Activated naive CD8-positive, alpha-beta T cell treated with anti-CD3 and anti-CD28 coated beads, Interleukin-2, amount 50 U/mL, for 24 hours (primary cell): ENCODE measurements around the gene CHAD.

Experiments used
- ATAC-seq: fragments of 150-1000 bp; cut with Tn5 transposase; one replicate; pipeline ENCODE4 v1.10.0; 2021
- DNase-seq: peaks from one replicate; pipeline ENCODE4 v3.0.0; 2021
- H3K27ac Mint-ChIP-seq: one replicate; pipeline ENCODE4 v1.8.0; 2021; ENCODE audit warnings: mild to moderate bottlenecking, mixed read lengths
- H3K27me3 Mint-ChIP-seq: one replicate; pipeline ENCODE4 v1.8.0; 2021; ENCODE audit warnings: mixed read lengths
- H3K36me3 Mint-ChIP-seq: one replicate; pipeline ENCODE4 v1.8.0; 2021; ENCODE audit warnings: low read depth, mixed read lengths
- H3K4me1 Mint-ChIP-seq: one replicate; pipeline ENCODE4 v1.8.0; 2021; ENCODE audit warnings: mixed read lengths
- H3K4me3 Mint-ChIP-seq: one replicate; pipeline ENCODE4 v1.8.0; 2021; ENCODE audit warnings: mild to moderate bottlenecking, moderate library complexity, mixed read lengths
- H3K9me3 Mint-ChIP-seq: one replicate; pipeline ENCODE4 v1.8.0; 2021; ENCODE audit warnings: mixed read lengths

CHAD gene

DNA sequence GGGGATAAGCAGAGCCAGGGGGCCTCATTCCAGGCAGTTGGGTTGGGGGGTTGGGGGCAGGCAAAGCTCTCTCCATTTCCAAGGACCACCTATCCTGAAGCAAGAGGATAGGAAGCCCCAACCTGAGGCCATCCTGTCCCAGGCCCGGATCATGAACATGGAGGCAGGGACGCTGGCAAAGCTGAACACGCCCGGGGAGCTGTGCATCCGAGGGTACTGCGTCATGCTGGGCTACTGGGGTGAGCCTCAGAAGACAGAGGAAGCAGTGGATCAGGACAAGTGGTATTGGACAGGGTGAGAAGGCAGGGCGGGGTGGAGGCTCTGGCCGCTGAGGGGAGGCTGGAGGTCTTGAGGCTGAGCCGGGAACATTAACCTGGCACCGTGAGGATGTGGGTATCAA is 3.6 kb upstream of the CHAD start:
- no peaks in the 10 kb centered on the region for H3K36me3 Mint-ChIP-seq
- peaks cover 2% of the 10 kb centered on the region for H3K4me1 Mint-ChIP-seq
- H3K9me3 Mint-ChIP-seq = no peaks in the 10 kb centered on the region
- H3K27ac Mint-ChIP-seq = no peak overlapping the region
- DNase-seq (no peak), ATAC-seq (no peak)
- H3K4me3 Mint-ChIP-seq = no peak overlapping the region
- H3K27me3 Mint-ChIP-seq = peaks cover 29% of the 10 kb centered on the region

DNA sequence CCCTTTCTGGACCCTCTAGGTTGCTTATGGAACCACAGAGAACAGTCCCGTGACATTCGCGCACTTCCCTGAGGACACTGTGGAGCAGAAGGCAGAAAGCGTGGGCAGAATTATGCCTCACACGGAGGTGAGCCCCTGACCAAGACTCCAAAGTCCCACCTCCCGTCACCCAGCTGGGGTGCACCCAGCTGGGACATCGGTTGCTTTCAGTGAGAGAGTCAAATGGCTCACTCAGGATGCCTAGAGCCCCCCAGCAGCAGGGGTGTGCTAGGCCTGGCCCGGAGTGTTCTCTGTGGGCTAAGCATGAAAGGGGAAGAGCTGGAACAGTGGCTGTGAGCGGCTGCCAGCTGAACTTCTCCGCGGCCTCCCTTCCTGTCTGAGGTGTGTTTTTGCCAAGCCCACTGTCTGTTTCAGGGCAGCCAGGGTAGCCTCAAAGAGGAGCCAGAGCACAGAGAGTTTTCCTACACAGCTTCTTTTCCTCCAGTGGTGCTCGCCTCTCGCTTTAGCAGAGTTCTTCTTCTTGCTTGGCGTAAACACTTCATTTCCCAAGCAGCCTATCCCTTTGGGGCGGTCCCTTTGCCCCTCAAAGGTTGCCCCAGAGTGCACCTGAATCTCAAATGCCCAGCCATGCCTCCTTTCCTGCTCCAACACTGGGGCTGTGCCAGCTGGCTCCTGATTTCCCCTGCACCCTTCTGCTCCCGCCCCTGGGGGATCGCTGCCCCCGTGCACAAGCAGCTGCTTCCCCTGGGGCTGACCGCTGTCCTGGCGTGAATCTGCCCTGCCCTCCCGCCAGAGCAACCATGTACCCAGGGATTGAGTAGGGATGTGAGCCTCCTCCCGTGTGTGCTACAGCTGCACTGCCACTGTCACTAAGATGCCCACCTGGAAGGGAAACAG is 2.6 kb upstream of the CHAD start:
- Mint-ChIP-seq H3K27me3 (peaks cover 26% of the 10 kb centered on the region), H3K27ac (no peak overlapping the region)
- DNase-seq = no peak

GRCh38 chr17:50470426-50470825 is 1.7 kb upstream of the CHAD start:
- ATAC-seq = no peak
- H3K4me3 Mint-ChIP-seq = no peak overlapping the region
- DNase-seq = no peak
- peaks cover 25% of the 10 kb centered on the region for H3K27me3 Mint-ChIP-seq
- H3K36me3 Mint-ChIP-seq = no peaks in the 10 kb centered on the region
- no peaks in the 10 kb centered on the region for H3K9me3 Mint-ChIP-seq
- H3K4me1 Mint-ChIP-seq = peaks cover 2% of the 10 kb centered on the region
- no peak overlapping the region for H3K27ac Mint-ChIP-seq

More for the DNA sequence above, 2.6 kb upstream of the CHAD start:
- Mint-ChIP-seq H3K9me3 (no peaks in the 10 kb centered on the region), H3K4me1 (peaks cover 2% of the 10 kb centered on the region), H3K4me3 (no peak overlapping the region), H3K36me3 (no peaks in the 10 kb centered on the region)
- ATAC-seq = no peak

DNA sequence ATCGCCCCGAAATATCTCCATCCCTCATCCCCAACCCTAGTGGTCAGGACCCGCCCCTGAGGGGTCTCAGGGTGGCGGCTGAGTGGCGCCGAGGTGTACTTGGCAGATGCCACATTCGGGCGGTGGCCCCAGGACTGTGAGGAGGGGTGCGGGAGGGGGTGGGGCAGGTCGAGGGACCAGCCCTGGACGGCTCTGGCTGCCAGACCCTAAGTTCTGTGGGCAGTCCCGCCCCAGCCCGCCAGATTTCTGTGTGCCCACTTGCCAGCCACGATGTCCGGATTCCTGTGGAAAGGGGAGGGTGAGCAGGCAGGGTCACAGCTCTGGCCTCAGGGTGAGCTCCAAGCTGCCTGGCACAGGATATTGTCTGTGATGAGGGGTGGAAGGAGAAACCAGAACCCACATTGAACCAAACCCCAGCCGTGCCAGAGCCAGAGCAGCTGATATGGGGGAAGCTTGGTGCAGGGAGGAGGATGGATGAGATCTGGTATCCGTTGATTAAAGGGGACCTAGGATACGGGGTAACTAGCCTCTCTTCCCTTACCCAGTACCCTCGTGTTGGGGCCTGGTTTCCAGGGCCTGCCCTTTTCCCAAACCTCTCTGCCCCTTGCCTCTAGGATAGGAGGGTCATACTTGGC is 1.1 kb upstream of the CHAD start:
- Mint-ChIP-seq H3K9me3 (no peaks in the 10 kb centered on the region), H3K36me3 (no peaks in the 10 kb centered on the region), H3K27me3 (peaks cover 25% of the 10 kb centered on the region), H3K4me1 (peaks cover 2% of the 10 kb centered on the region), H3K27ac (no peak overlapping the region), H3K4me3 (no peak overlapping the region)
- DNase-seq = no peak
- no peak for ATAC-seq

DNA sequence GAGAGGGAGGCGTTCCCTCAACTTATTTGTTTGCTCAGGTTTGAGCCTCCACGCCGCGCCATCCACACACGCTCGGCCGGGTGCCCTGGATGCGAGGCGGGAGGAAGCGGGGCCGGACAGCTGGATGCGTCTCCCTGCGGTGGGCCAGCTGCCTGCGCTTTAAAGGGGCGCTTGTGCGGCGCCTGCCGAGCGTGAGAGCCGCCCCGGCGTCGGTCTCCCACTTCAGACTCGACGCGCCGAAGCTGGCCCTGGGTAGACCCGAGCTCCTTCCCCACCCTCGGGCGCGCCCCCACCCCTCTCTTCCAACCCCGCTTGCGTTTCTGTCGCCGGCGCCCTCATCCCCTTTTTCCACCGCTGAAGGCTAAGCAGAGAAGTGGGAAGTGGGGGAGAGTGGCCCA is 527 bp upstream of the CHAD start:
- Mint-ChIP-seq H3K27ac (no peak overlapping the region), H3K9me3 (no peaks in the 10 kb centered on the region), H3K4me3 (no peak overlapping the region), H3K27me3 (peaks cover 25% of the 10 kb centered on the region), H3K36me3 (no peaks in the 10 kb centered on the region), H3K4me1 (peaks cover 2% of the 10 kb centered on the region)
- no peak for DNase-seq
- no peak for ATAC-seq

GRCh38 chr17:50467855-50468303 is 801 bp downstream of the CHAD start:
- H3K36me3 Mint-ChIP-seq = no peaks in the 10 kb centered on the region
- H3K4me3 Mint-ChIP-seq = no peak overlapping the region
- DNase-seq (no peak), ATAC-seq (no peak)
- H3K27me3 Mint-ChIP-seq = peaks cover 25% of the 10 kb centered on the region
- no peak overlapping the region for H3K27ac Mint-ChIP-seq
- H3K9me3 Mint-ChIP-seq = no peaks in the 10 kb centered on the region
- peaks cover 2% of the 10 kb centered on the region for H3K4me1 Mint-ChIP-seq

GRCh38 chr17:50467114-50467854 is 1.4 kb downstream of the CHAD start:
- ATAC-seq (no peak), DNase-seq (no peak)
- peaks cover 25% of the 10 kb centered on the region for H3K27me3 Mint-ChIP-seq
- H3K27ac Mint-ChIP-seq = no peak overlapping the region
- H3K4me1 Mint-ChIP-seq = peaks cover 2% of the 10 kb centered on the region
- H3K36me3 Mint-ChIP-seq = no peaks in the 10 kb centered on the region
- no peaks in the 10 kb centered on the region for H3K9me3 Mint-ChIP-seq
- no peak overlapping the region for H3K4me3 Mint-ChIP-seq

DNA sequence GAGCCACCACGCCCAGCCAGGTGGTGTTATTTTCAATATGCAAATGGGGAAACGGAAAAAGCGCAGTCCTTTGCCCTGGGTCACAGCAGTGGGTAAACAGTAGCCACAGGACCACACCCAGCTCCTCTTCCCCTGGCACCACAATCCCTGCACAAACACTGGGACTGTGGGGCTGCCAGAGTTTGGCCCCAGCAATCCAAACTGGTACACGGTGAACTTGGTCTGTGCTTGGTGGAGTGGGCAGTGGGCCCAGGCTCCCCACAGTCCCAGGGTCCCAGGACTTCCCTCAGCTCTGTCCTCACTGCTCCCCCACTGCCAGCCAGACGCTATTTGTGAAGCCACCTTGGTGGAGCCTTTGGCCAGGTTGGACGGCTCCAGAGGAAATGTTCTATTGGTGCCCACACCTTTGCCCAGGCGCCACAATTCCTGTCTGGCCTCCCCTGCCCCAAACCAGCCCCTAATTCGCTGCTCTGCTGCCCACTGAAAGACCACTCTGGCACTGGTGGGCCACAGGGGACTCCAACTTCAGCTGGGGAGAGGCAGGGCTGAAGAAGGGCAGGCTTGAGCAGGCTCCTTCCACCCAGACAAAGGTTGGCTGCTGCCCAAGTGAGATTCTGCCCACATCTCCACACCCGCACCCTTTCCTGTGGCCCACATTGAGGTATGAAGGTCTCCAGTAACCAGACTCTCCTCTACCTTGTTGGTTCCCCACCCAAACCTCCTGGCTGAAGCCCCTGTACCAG is 2.1 kb downstream of the CHAD start:
- no peak overlapping the region for H3K27ac Mint-ChIP-seq
- ATAC-seq (no peak), DNase-seq (no peak)
- no peak overlapping the region for H3K4me3 Mint-ChIP-seq
- no peaks in the 10 kb centered on the region for H3K36me3 Mint-ChIP-seq
- peaks cover 25% of the 10 kb centered on the region for H3K27me3 Mint-ChIP-seq
- no peaks in the 10 kb centered on the region for H3K9me3 Mint-ChIP-seq
- H3K4me1 Mint-ChIP-seq = peaks cover 2% of the 10 kb centered on the region

DNA sequence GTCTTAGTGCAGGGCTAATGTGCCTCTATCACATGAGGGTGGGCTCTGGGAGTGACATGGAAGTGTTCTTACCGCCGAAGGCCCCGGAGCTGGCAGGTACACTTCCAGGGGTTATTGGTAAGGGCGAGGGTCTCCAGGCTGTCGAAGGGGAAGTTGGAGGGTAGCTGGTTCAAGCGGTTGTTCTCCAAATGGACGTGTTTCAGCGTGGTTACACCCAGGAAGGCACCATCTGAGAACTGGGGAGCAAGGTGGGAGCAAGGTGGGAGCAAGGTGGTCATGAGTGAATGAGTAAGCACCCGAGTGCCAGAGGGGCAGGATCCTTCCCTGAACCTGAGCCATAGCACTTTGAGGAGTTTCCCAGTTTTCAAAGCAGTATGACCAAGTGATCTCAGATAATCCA is 3.0 kb downstream of the CHAD start:
- H3K9me3 Mint-ChIP-seq = no peaks in the 10 kb centered on the region
- no peak for ATAC-seq
- H3K36me3 Mint-ChIP-seq = no peaks in the 10 kb centered on the region
- H3K4me3 Mint-ChIP-seq = no peak overlapping the region
- DNase-seq = no peak
- H3K27ac Mint-ChIP-seq = no peak overlapping the region
- H3K27me3 Mint-ChIP-seq = peaks cover 23% of the 10 kb centered on the region
- peaks cover 2% of the 10 kb centered on the region for H3K4me1 Mint-ChIP-seq

DNA sequence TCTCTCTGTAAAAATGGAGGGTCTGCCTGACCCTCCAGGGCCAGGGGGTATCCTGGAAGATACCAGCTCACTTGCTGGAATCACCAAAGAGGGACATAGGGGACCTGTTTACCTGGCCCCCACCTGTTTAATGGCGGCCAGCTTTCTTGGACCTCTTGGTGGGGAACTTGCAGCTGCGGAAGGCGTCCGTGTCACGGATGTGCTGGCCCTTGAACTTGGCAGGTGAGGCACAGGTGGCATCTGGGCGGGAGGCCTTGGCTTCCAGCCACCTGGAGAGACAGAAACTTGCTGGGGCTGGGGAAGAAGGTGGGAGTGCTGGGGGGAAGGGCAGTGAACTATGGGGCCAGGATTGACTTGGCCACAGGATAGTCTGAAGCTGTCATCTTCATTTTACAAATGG is 3.5 kb downstream of the CHAD start:
- Mint-ChIP-seq H3K36me3 (no peaks in the 10 kb centered on the region), H3K4me1 (peaks cover 2% of the 10 kb centered on the region), H3K4me3 (no peak overlapping the region), H3K27me3 (peaks cover 22% of the 10 kb centered on the region), H3K27ac (no peak overlapping the region), H3K9me3 (no peaks in the 10 kb centered on the region)
- ATAC-seq (no peak), DNase-seq (no peak)

DNA sequence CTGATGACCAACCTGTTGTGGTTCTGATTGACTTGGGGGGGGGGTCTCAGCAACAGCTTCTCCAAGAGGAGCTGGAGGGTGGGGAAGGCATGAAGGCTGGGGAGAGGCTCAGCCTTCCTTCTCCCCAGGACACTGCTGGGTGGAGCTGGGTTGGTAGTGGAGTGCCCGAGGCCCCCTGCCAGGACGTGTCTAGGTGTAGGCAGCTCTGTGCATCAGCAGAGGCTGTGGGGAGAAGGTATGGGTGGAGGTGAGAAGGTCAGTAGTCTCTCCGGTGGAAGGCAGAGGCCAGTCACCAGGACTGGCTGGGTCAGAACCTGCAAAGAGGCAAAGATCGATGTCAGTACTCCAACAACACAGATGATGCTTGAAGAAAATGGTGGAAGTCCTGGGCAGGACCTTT is 3.9 kb downstream of the CHAD start:
- Mint-ChIP-seq H3K4me3 (no peak overlapping the region), H3K36me3 (no peaks in the 10 kb centered on the region), H3K9me3 (no peaks in the 10 kb centered on the region), H3K27ac (no peak overlapping the region), H3K4me1 (peaks cover 2% of the 10 kb centered on the region), H3K27me3 (peaks cover 20% of the 10 kb centered on the region)
- ATAC-seq = no peak
- no peak for DNase-seq

- ATAC-seq (no peak), DNase-seq (no peak)
- no peaks in the 10 kb centered on the region for H3K9me3 Mint-ChIP-seq
- no peaks in the 10 kb centered on the region for H3K36me3 Mint-ChIP-seq
- peaks cover 17% of the 10 kb centered on the region for H3K27me3 Mint-ChIP-seq
- H3K4me1 Mint-ChIP-seq = peaks cover 2% of the 10 kb centered on the region
- no peak overlapping the region for H3K4me3 Mint-ChIP-seq
- H3K27ac Mint-ChIP-seq = no peak overlapping the region
Observed at GRCh38 chr17:50464121-50464520, 4.6 kb downstream of the CHAD start.

DNA sequence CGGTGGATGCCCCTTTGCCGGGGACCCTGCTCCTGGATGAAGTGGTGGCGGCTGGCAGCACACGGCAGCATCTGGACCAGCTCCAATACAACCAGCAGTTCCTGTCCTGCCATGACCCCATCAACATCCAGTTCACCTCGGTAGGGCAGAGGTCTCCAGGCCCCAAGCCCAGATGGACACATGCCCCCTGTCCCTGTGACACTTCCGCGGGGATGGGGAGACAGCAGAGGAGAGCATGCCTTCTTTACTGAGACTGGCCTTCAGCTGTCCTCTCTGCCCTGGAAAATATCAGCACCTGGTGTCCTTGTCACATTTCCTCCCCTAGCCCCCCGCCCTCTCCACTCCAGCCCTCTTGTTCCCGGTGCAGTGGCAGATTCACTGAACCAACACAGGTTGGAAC is 6.2 kb downstream of the CHAD start:
- Mint-ChIP-seq H3K27me3 (peaks cover 6% of the 10 kb centered on the region), H3K27ac (no peak overlapping the region), H3K36me3 (no peaks in the 10 kb centered on the region), H3K4me1 (no peaks in the 10 kb centered on the region), H3K9me3 (no peaks in the 10 kb centered on the region), H3K4me3 (no peak overlapping the region)
- ATAC-seq (no peak), DNase-seq (no peak)

DNA sequence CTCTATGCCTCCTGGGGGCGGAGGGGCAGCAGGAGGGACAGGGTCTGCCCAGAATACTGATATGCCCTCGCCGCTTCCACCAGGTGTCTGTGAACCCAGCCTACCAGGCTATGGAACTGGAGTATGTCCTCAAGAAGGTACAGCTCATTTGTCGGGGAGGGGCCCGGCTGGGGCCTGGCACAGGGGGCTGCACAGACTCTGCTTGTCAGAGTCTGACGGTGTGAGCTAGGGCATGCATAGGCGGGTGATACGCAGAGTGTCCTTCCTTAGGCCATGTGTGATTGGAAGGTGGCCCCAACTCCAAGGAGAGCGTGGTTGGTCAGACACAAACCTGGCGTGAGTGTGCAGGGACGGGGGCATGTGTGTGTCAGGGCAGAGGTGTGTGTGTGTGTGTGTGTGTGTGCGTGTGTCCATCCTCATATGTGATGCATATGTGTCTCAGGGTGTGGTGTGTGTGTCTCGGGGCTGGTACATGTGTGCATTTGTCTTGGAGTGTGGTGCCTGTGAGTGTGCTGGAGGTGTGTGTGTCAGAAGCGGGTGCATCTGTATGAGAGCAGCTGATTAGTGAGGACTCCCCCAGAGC is 7.0 kb downstream of the CHAD start:
- no peak overlapping the region for H3K4me3 Mint-ChIP-seq
- no peaks in the 10 kb centered on the region for H3K4me1 Mint-ChIP-seq
- no peaks in the 10 kb centered on the region for H3K36me3 Mint-ChIP-seq
- no peak overlapping the region for H3K27ac Mint-ChIP-seq
- H3K9me3 Mint-ChIP-seq = no peaks in the 10 kb centered on the region
- H3K27me3 Mint-ChIP-seq = no peaks in the 10 kb centered on the region
- ATAC-seq (no peak), DNase-seq (no peak)
